HFF-Myc (cell line): Measurements from ENCODE around the gene SVEP1.

Source experiments
- DNase-seq: peaks from one replicate; pipeline ENCODE4 v3.0.0-alpha.2; 2011; ENCODE audit warnings: low read depth; ENCODE audit errors: extremely low read depth
- H3K4me3 ChIP-seq: replicated peaks from 2 replicates; pipeline ENCODE4 v1.5.1; 2011; ENCODE audit warnings: low read depth, mild to moderate bottlenecking, control low read depth, low read length
- CTCF ChIP-seq: IDR thresholded peaks from 2 replicates; pipeline ENCODE4 v1.5.1; 2012; ENCODE audit warnings: mild to moderate bottlenecking, low read depth, low read length, control low read depth; ENCODE audit errors: missing control alignments

The SVEP1 gene

GRCh38 chr9:110457245-110457644, 122.3 kb downstream of the SVEP1 start:
- DNase-seq, result no peak
- no peak overlapping the region for H3K4me3 ChIP-seq
- TF ChIP-seq CTCF, result no peak

- no peak for TF ChIP-seq CTCF
- no peak overlapping the region for H3K4me3 ChIP-seq
- DNase-seq, result no peak
Measured at GRCh38 chr9:110456681-110457080, 122.9 kb downstream of the SVEP1 start.

GRCh38 chr9:110455860-110456259, 123.7 kb downstream of the SVEP1 start:
- no peak for TF ChIP-seq CTCF
- no peak for DNase-seq
- no peak overlapping the region for H3K4me3 ChIP-seq

GRCh38 chr9:110452227-110452801, 127.2 kb downstream of the SVEP1 start:
- H3K4me3 ChIP-seq, result no peak overlapping the region
- no peak for DNase-seq
- no peak for TF ChIP-seq CTCF

- no peak for TF ChIP-seq CTCF
- DNase-seq, result no peak
- H3K4me3 ChIP-seq, result no peak overlapping the region
Measured at GRCh38 chr9:110451726-110452125, 127.8 kb downstream of the SVEP1 start.

- H3K4me3 ChIP-seq, result no peak overlapping the region
- DNase-seq, result no peak
- TF ChIP-seq CTCF, result no peak
Measured at GRCh38 chr9:110447476-110447875, 132.1 kb downstream of the SVEP1 start.

GRCh38 chr9:110446171-110446570, 133.4 kb downstream of the SVEP1 start:
- DNase-seq, result no peak
- no peak for TF ChIP-seq CTCF
- no peak overlapping the region for H3K4me3 ChIP-seq
